Stimulated activated CD4-positive, alpha-beta T cell treated with anti-CD3 and anti-CD28 coated beads, Interleukin-15, amount 100 ng/mL, for 24 hours (primary cell): ENCODE data around the gene CCDC86.
A peak's percentile ranks its signal among the peaks of the same experiment; 100 is the strongest.

Source experiments
- DNase-seq: peaks from one replicate; pipeline ENCODE4 v3.0.0-alpha.2; 2020

Gene CCDC86

GRCh38 chr11:60899046-60899936, 57.4 kb downstream of the CCDC86 start:
- DNase-seq = peak; percentile 26

DNA sequence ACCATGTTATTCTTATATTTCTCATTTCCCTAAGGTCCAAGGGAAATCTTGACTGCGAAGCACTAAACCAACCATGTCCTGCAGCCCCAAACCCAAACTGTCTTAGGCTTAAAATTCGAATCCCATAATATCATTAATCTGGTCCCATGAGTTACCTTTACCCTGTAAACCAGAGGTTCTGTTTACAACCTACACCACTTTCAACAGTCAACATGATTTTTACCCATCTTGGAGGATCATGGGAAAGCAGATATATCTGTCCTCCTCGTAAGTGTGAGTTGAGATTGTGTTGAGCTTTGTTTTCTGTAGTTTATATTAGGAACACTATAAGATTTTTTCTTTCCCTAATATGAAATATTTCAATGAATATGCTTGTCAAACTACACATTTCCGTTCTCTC, 58.1 kb downstream of the CCDC86 start:
- DNase-seq = no peak
